GM21381 (cell line): ENCODE measurements around the gene TMEM91.
"Not testable (repeated sequence)": the region's sequence is repeated elsewhere in the genome, so short reads cannot be mapped to it uniquely, and the experiment has no call there.

Experiments used
- ATAC-seq: cut with Tn5 transposase; IDR thresholded peaks from one replicate; pipeline ENCODE4 v1.9.1; 2021; ENCODE audit warnings: mild to moderate bottlenecking, moderate library complexity; ENCODE audit not compliant: unreplicated experiment

TMEM91 gene

GRCh38 chr19:41373993-41374392, 2.3 kb upstream of the TMEM91 start:
- no peak for ATAC-seq

GRCh38 chr19:41376998-41377365, 649 bp downstream of the TMEM91 start:
- no peak for ATAC-seq

- ATAC-seq: no peak
Measured at GRCh38 chr19:41377977-41378709, 1.8 kb downstream of the TMEM91 start.

- not testable (repeated sequence) for ATAC-seq
Measured at GRCh38 chr19:41381536-41381935, 5.2 kb downstream of the TMEM91 start.

- no peak for ATAC-seq
Measured at GRCh38 chr19:41384351-41384750, 8.0 kb downstream of the TMEM91 start.

GRCh38 chr19:41386442-41386841, 10.1 kb downstream of the TMEM91 start:
- ATAC-seq: no peak

GRCh38 chr19:41391618-41392017, 15.3 kb downstream of the TMEM91 start:
- ATAC-seq: no peak

GRCh38 chr19:41392775-41393174, 16.4 kb downstream of the TMEM91 start:
- no peak for ATAC-seq

GRCh38 chr19:41395355-41395754, 19.0 kb downstream of the TMEM91 start:
- ATAC-seq: no peak

- ATAC-seq: peak; percentile 87
Measured at GRCh38 chr19:41397086-41398049, 21.0 kb downstream of the TMEM91 start, which contains the start of the genes BCKDHA and EXOSC5. TSS of gene BCKDHA (plus strand) at chr19:41397818. CDS start at chr19:41397828, 10 bp downstream. TSS of gene EXOSC5 (minus strand) at chr19:41397359. CDS start at chr19:41397328, 31 bp downstream.

- ATAC-seq: no peak
Measured at GRCh38 chr19:41398050-41398418, 21.7 kb downstream of the TMEM91 start.

GRCh38 chr19:41398598-41398997, 22.3 kb downstream of the TMEM91 start:
- ATAC-seq: no peak

- no peak for ATAC-seq
Measured at GRCh38 chr19:41399091-41399490, 22.8 kb downstream of the TMEM91 start.

GRCh38 chr19:41399525-41399924, 23.2 kb downstream of the TMEM91 start:
- ATAC-seq: no peak

- ATAC-seq: no peak
Measured at GRCh38 chr19:41401483-41401882, 25.1 kb downstream of the TMEM91 start.

- ATAC-seq: no peak
Measured at GRCh38 chr19:41402010-41402409, 25.7 kb downstream of the TMEM91 start.

- no peak for ATAC-seq
Measured at GRCh38 chr19:41403181-41403970, 27.0 kb downstream of the TMEM91 start.

- ATAC-seq: no peak
Measured at GRCh38 chr19:41405776-41406175, 29.4 kb downstream of the TMEM91 start.

GRCh38 chr19:41407271-41407670, 30.9 kb downstream of the TMEM91 start:
- no peak for ATAC-seq

- ATAC-seq: no peak
Measured at GRCh38 chr19:41408256-41408655, 31.9 kb downstream of the TMEM91 start.

- ATAC-seq: not testable (repeated sequence)
Measured at GRCh38 chr19:41408846-41409245, 32.5 kb downstream of the TMEM91 start.
